WTC11 (cell line): Measurements from ENCODE around the gene FAM240B.

Experiments used
- HMGA2 ChIP-seq: fragments of 250-450 bp; sonication (Bioruptor Pico); IDR thresholded peaks from 2 replicates; pipeline ENCODE4 v1.4.0; 2021; ENCODE audit warnings: mild to moderate bottlenecking, moderate library complexity
- JUN ChIP-seq: sonication (generic); formaldehyde crosslinking; IDR thresholded peaks from 2 replicates; pipeline ENCODE4 v1.8.0; 2023; ENCODE audit warnings: mild to moderate bottlenecking, missing genetic modification reagents
- MYBL2 ChIP-seq: sonication (generic); formaldehyde crosslinking; IDR thresholded peaks from 2 replicates; pipeline ENCODE4 v1.8.1; 2023; ENCODE audit warnings: mild to moderate bottlenecking, moderate library complexity, missing genetic modification reagents
- NFE2L1 ChIP-seq: sonication (generic); formaldehyde crosslinking; IDR thresholded peaks from 2 replicates; pipeline ENCODE4 v1.8.1; 2023; ENCODE audit warnings: missing genetic modification reagents
- TCF7 ChIP-seq: sonication (generic); formaldehyde crosslinking; IDR thresholded peaks from 2 replicates; pipeline ENCODE4 v1.8.0; 2022; ENCODE audit warnings: mild to moderate bottlenecking, low read depth, missing genetic modification reagents, moderate library complexity
- ZNF512 ChIP-seq: sonication (generic); formaldehyde crosslinking; IDR thresholded peaks from 2 replicates; pipeline ENCODE4 v1.8.1; 2022; ENCODE audit warnings: missing genetic modification reagents, borderline replicate concordance
- TF ChIP-seq, protein P1 (sequence below): sonication (generic); formaldehyde crosslinking; IDR thresholded peaks from 2 replicates; pipeline ENCODE4 v1.8.1; 2023; ENCODE audit warnings: mild to moderate bottlenecking, missing genetic modification reagents
- TF ChIP-seq, protein P2 (sequence below): fragments of 200-600 bp; IDR thresholded peaks from 2 replicates; pipeline ENCODE4 v1.8.0; 2022; ENCODE audit warnings: antibody characterized with exemption
- TF ChIP-seq, protein P3 (sequence below): sonication (generic); formaldehyde crosslinking; IDR thresholded peaks from 2 replicates; pipeline ENCODE4 v1.8.1; 2022; ENCODE audit warnings: low read depth, missing genetic modification reagents, borderline replicate concordance

GRCh38 chr9:38686933-38687332 lies 33.0 kb downstream of the FAM240B start:
- TF ChIP-seq, protein P1, sequence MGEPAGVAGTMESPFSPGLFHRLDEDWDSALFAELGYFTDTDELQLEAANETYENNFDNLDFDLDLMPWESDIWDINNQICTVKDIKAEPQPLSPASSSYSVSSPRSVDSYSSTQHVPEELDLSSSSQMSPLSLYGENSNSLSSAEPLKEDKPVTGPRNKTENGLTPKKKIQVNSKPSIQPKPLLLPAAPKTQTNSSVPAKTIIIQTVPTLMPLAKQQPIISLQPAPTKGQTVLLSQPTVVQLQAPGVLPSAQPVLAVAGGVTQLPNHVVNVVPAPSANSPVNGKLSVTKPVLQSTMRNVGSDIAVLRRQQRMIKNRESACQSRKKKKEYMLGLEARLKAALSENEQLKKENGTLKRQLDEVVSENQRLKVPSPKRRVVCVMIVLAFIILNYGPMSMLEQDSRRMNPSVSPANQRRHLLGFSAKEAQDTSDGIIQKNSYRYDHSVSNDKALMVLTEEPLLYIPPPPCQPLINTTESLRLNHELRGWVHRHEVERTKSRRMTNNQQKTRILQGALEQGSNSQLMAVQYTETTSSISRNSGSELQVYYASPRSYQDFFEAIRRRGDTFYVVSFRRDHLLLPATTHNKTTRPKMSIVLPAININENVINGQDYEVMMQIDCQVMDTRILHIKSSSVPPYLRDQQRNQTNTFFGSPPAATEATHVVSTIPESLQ (CRISPR knock-in tag): no peak
- no peak for TF ChIP-seq HMGA2 (CRISPR knock-in tag)
- TF ChIP-seq, protein P2, sequence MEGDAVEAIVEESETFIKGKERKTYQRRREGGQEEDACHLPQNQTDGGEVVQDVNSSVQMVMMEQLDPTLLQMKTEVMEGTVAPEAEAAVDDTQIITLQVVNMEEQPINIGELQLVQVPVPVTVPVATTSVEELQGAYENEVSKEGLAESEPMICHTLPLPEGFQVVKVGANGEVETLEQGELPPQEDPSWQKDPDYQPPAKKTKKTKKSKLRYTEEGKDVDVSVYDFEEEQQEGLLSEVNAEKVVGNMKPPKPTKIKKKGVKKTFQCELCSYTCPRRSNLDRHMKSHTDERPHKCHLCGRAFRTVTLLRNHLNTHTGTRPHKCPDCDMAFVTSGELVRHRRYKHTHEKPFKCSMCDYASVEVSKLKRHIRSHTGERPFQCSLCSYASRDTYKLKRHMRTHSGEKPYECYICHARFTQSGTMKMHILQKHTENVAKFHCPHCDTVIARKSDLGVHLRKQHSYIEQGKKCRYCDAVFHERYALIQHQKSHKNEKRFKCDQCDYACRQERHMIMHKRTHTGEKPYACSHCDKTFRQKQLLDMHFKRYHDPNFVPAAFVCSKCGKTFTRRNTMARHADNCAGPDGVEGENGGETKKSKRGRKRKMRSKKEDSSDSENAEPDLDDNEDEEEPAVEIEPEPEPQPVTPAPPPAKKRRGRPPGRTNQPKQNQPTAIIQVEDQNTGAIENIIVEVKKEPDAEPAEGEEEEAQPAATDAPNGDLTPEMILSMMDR: no peak
- TF ChIP-seq ZNF512 (CRISPR knock-in tag): no peak
- TF ChIP-seq MYBL2 (CRISPR knock-in tag): no peak
- no peak for TF ChIP-seq NFE2L1 (CRISPR knock-in tag)
- TF ChIP-seq, protein P3, sequence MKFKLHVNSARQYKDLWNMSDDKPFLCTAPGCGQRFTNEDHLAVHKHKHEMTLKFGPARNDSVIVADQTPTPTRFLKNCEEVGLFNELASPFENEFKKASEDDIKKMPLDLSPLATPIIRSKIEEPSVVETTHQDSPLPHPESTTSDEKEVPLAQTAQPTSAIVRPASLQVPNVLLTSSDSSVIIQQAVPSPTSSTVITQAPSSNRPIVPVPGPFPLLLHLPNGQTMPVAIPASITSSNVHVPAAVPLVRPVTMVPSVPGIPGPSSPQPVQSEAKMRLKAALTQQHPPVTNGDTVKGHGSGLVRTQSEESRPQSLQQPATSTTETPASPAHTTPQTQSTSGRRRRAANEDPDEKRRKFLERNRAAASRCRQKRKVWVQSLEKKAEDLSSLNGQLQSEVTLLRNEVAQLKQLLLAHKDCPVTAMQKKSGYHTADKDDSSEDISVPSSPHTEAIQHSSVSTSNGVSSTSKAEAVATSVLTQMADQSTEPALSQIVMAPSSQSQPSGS: no peak
- no peak for TF ChIP-seq TCF7 (CRISPR knock-in tag)
- TF ChIP-seq JUN (CRISPR knock-in tag): no peak
